OCI-LY1 (cell line): ENCODE results near the gene SPOCK1.

Experiments used
- H2AFZ ChIP-seq: fragments of 200-600 bp; sonication (generic), shearing (Covaris generic); 2 replicates; pipeline ENCODE4 v1.6.0; 2014; ENCODE audit warnings: antibody characterized with exemption, mild to moderate bottlenecking, low read length
- H3F3A ChIP-seq: fragments of 200-600 bp; sonication (generic), shearing (Covaris generic); 2 replicates; pipeline ENCODE4 v1.6.0; 2014; ENCODE audit warnings: mild to moderate bottlenecking, antibody characterized with exemption, low read length, moderate library complexity; ENCODE audit not compliant: insufficient read depth
- H3K27ac ChIP-seq: fragments of 200-600 bp; sonication (generic); 2 replicates; pipeline ENCODE4 v1.5.1; 2014; ENCODE audit warnings: low read length, mixed run types, mild to moderate bottlenecking, low read depth; ENCODE audit not compliant: poor library complexity, severe bottlenecking
- H3K27me3 ChIP-seq: fragments of 200-600 bp; sonication (generic); 2 replicates; pipeline ENCODE4 v1.6.0; 2014; ENCODE audit warnings: antibody characterized with exemption, mild to moderate bottlenecking, low read length, moderate library complexity; ENCODE audit not compliant: insufficient read depth
- H3K36me3 ChIP-seq: fragments of 200-600 bp; sonication (generic); 2 replicates; pipeline ENCODE4 v1.6.1; 2014; ENCODE audit warnings: mild to moderate bottlenecking, antibody characterized with exemption, low read length, moderate library complexity, mixed read lengths; ENCODE audit not compliant: insufficient read depth
- H3K4me1 ChIP-seq: fragments of 200-600 bp; sonication (generic); 2 replicates; pipeline ENCODE4 v1.5.1; 2014; ENCODE audit warnings: mild to moderate bottlenecking, low read length, moderate library complexity; ENCODE audit not compliant: insufficient read depth, severe bottlenecking
- H3K4me2 ChIP-seq: fragments of 200-600 bp; sonication (generic), shearing (Covaris generic); 2 replicates; pipeline ENCODE4 v1.6.1; 2014; ENCODE audit warnings: low read length
- H3K4me3 ChIP-seq: fragments of 200-600 bp; sonication (generic); 2 replicates; pipeline ENCODE4 v1.5.1; 2014; ENCODE audit warnings: low read length, low read depth, mild to moderate bottlenecking, mixed read lengths; ENCODE audit not compliant: poor library complexity, severe bottlenecking
- H3K79me2 ChIP-seq: fragments of 200-600 bp; shearing (Covaris generic); 2 replicates; pipeline ENCODE4 v1.6.1; 2016; ENCODE audit warnings: mixed run types, low read length, mixed read lengths; ENCODE audit not compliant: insufficient read depth
- H3K9ac ChIP-seq: fragments of 200-600 bp; sonication (generic), shearing (Covaris generic); 2 replicates; pipeline ENCODE4 v1.6.1; 2014; ENCODE audit warnings: mild to moderate bottlenecking, low read length, mixed read lengths
- H3K9me2 ChIP-seq: fragments of 200-600 bp; sonication (generic), shearing (Covaris generic); 2 replicates; pipeline ENCODE4 v1.6.1; 2014; ENCODE audit warnings: low read depth, mild to moderate bottlenecking, low read length, mixed read lengths
- H3K9me3 ChIP-seq: fragments of 200-600 bp; shearing (Covaris generic); 2 replicates; pipeline ENCODE4 v1.6.1; 2014; ENCODE audit warnings: low read length, mixed read lengths
- H4K20me1 ChIP-seq: fragments of 200-600 bp; sonication (generic), shearing (Covaris generic); 2 replicates; pipeline ENCODE4 v1.6.0; 2016; ENCODE audit warnings: mild to moderate bottlenecking, low read length; ENCODE audit not compliant: insufficient read depth
- EZH2 ChIP-seq: fragments of 200-600 bp; sonication (generic), shearing (Covaris generic); IDR thresholded peaks from 2 replicates; pipeline ENCODE4 v1.8.0; 2017; ENCODE audit warnings: borderline replicate concordance, mixed run types, mild to moderate bottlenecking, antibody characterized with exemption, low read length, moderate library complexity, mixed read lengths
- TF ChIP-seq, protein P1 (sequence below): fragments of 200-600 bp; sonication (generic), shearing (Covaris generic); IDR thresholded peaks from 2 replicates; pipeline ENCODE4 v1.5.1; 2017; ENCODE audit warnings: mild to moderate bottlenecking, antibody characterized with exemption, low read length, moderate library complexity, mixed read lengths

SPOCK1 gene

DNA sequence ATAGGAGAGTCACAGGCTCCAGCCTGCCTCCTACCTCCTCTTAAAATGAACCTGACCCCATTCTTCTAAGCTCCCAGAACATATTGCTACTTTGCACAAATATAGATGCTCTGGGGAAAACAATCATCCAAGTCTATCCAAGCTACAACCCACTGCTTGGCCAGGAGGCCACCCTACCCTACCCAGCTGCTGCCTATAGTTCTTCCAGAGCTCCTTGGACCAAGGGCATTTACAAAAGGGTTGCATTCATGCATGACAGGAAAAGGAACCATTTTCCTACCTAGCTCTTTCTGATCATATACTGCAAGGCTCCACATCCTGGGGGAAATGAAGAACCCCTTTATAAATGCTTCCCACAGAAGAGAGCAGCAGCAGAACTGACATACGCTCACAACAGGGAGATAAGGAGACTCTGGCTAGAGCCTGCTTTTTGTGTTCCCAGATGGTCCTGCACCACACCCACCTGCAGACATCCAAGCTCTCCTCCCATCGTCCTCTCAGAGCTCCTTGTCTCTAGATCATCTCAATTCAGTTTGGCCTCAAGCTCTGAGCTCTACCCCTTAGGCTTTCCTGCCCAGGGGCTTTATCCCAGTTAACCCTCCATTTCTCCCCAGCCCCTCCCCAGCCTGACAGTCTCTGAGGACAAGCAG, 185.5 kb downstream of the SPOCK1 start:
- H3K4me2 ChIP-seq = no peak overlapping the region
- no peaks in the 10 kb centered on the region for H3F3A ChIP-seq
- H3K36me3 ChIP-seq = no peaks in the 10 kb centered on the region
- no peak overlapping the region for H3K4me3 ChIP-seq
- no peaks in the 10 kb centered on the region for H3K4me1 ChIP-seq
- H3K27me3 ChIP-seq = no peaks in the 10 kb centered on the region
- H3K9ac ChIP-seq = no peak overlapping the region
- no peak overlapping the region for H3K27ac ChIP-seq
- no peak for TF ChIP-seq EZH2
- TF ChIP-seq, protein P1, sequence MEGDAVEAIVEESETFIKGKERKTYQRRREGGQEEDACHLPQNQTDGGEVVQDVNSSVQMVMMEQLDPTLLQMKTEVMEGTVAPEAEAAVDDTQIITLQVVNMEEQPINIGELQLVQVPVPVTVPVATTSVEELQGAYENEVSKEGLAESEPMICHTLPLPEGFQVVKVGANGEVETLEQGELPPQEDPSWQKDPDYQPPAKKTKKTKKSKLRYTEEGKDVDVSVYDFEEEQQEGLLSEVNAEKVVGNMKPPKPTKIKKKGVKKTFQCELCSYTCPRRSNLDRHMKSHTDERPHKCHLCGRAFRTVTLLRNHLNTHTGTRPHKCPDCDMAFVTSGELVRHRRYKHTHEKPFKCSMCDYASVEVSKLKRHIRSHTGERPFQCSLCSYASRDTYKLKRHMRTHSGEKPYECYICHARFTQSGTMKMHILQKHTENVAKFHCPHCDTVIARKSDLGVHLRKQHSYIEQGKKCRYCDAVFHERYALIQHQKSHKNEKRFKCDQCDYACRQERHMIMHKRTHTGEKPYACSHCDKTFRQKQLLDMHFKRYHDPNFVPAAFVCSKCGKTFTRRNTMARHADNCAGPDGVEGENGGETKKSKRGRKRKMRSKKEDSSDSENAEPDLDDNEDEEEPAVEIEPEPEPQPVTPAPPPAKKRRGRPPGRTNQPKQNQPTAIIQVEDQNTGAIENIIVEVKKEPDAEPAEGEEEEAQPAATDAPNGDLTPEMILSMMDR = no peak
- H2AFZ ChIP-seq = no peak overlapping the region
- H3K9me3 ChIP-seq = no peaks in the 10 kb centered on the region
- H3K79me2 ChIP-seq = no peaks in the 10 kb centered on the region
- H3K9me2 ChIP-seq = no peaks in the 10 kb centered on the region
- H4K20me1 ChIP-seq = no peaks in the 10 kb centered on the region

DNA sequence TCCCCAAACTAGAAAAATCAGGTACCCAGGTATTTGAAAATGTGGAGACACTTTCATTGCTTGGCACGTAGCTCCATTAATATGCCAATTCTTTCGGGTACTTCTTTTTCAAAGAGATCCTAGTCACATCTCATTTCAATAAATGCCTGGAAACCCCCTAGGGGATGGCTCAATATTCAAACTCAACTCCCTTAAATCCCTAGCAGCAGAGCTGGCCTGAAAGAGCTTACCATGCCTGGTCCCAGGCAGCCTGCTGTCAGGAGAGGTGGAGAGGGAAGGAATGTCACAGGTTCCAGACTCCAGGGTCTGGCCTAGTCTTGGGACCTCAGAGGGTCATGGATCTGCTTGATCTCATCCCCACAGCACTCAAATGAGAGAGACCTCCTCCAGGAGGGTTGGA, 187.1 kb downstream of the SPOCK1 start:
- no peaks in the 10 kb centered on the region for H3K9me2 ChIP-seq
- no peak for TF ChIP-seq EZH2
- TF ChIP-seq, protein P1 = no peak

DNA sequence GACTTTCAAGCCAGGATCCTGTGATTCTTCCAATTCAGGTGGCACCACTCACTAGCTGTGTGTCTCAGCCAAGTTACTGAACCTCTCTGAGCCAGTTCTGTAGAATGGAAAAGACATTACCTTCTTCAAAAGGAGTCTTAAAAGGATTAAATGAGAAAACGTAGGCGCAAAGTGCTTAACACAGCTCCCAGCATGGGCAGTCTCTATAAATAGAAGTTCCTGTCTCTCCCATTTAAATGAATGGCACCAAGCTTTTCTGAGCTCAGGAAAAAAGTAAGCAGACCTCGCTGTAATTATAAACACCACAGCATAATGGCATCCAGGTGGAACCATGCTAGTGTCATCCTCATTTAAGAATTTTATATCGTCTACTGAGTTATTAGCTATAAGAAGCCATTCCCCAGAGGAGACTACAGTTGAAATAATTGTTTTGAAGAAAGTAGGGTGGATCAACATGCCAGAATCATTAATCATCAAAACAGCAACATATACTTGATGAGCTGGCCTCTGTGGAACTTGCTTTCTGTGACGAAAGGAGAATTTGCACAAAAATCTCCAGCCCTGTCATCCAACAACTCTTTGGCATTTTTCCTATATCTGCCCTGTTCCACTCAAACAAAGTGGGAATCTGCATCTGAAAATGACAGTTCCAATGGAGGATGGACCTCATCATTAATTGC, 188.9 kb downstream of the SPOCK1 start:
- H3K4me1 ChIP-seq = no peaks in the 10 kb centered on the region
- H3K4me2 ChIP-seq = no peak overlapping the region
- no peaks in the 10 kb centered on the region for H3K9me3 ChIP-seq
- H4K20me1 ChIP-seq = no peaks in the 10 kb centered on the region
- H3K4me3 ChIP-seq = no peak overlapping the region
- TF ChIP-seq, protein P1 = no peak
- no peak for TF ChIP-seq EZH2
- no peaks in the 10 kb centered on the region for H3K36me3 ChIP-seq
- H3K27ac ChIP-seq = no peak overlapping the region
- H3K27me3 ChIP-seq = no peaks in the 10 kb centered on the region
- no peaks in the 10 kb centered on the region for H3K79me2 ChIP-seq
- H2AFZ ChIP-seq = no peak overlapping the region
- H3K9ac ChIP-seq = no peak overlapping the region
- no peaks in the 10 kb centered on the region for H3F3A ChIP-seq
- no peaks in the 10 kb centered on the region for H3K9me2 ChIP-seq

More for the DNA sequence above, 187.1 kb downstream of the SPOCK1 start:
- no peaks in the 10 kb centered on the region for H3K4me1 ChIP-seq
- H3K9ac ChIP-seq = no peak overlapping the region
- H3K4me3 ChIP-seq = no peak overlapping the region
- no peak overlapping the region for H3K4me2 ChIP-seq
- no peaks in the 10 kb centered on the region for H3K36me3 ChIP-seq
- H3K27me3 ChIP-seq = no peaks in the 10 kb centered on the region
- H3F3A ChIP-seq = no peaks in the 10 kb centered on the region
- no peak overlapping the region for H2AFZ ChIP-seq
- H3K27ac ChIP-seq = no peak overlapping the region
- no peaks in the 10 kb centered on the region for H3K9me3 ChIP-seq
- H3K79me2 ChIP-seq = no peaks in the 10 kb centered on the region
- no peaks in the 10 kb centered on the region for H4K20me1 ChIP-seq
